PC-3 (cell line): Measurements from ENCODE around the gene ADORA1.

ENCODE experiments used
- CTCF ChIP-seq: fragments of 300-600 bp; sonication (generic); conservative IDR thresholded peaks from 2 replicates; pipeline ENCODE4 v1.5.1; 2017; ENCODE audit warnings: antibody characterized with exemption, low read depth, mild to moderate bottlenecking, low read length
- EZH2 ChIP-seq: fragments of 300-600 bp; sonication (generic); IDR thresholded peaks from one replicate; pipeline ENCODE4 v1.6.1; 2017; ENCODE audit warnings: antibody characterized with exemption, mild to moderate bottlenecking, low read length; ENCODE audit not compliant: unreplicated experiment

- TF ChIP-seq CTCF (no peak), EZH2 (no peak)
Observed at GRCh38 chr1:203138066-203138465, 10.5 kb downstream of the ADORA1 start.
